RWPE2 (cell line): Measurements from ENCODE around the gene L3MBTL3.

Experiments used
- ATAC-seq: fragments of 200-7000 bp; cut with Tn5 transposase; 3 replicates; pipeline ENCODE4 v1.9.1; 2021; ENCODE audit warnings: low read depth
- DNase-seq: peaks from one replicate; pipeline ENCODE4 v3.0.0-alpha.2; 2020; ENCODE audit warnings: low spot score
- H3K27ac ChIP-seq: fragments of 450-650 bp; 2 replicates; pipeline ENCODE4 v1.5.1; 2017; ENCODE audit warnings: mild to moderate bottlenecking; ENCODE audit not compliant: poor library complexity, severe bottlenecking
- H3K27me3 ChIP-seq: fragments of 250-450 bp; sonication (Bioruptor Pico); 2 replicates; pipeline ENCODE4 v1.5.1; 2021; ENCODE audit warnings: mild to moderate bottlenecking, moderate library complexity; ENCODE audit not compliant: insufficient read depth, poor library complexity, severe bottlenecking
- H3K36me3 ChIP-seq: fragments of 250-450 bp; sonication (Bioruptor Pico); 2 replicates; pipeline ENCODE4 v1.5.1; 2020; ENCODE audit warnings: low read depth, mild to moderate bottlenecking, moderate library complexity
- H3K4me1 ChIP-seq: fragments of 250-450 bp; sonication (Bioruptor Pico); 2 replicates; pipeline ENCODE4 v1.5.1; 2021; ENCODE audit warnings: mild to moderate bottlenecking, moderate library complexity; ENCODE audit not compliant: insufficient read depth, poor library complexity, severe bottlenecking
- H3K4me3 ChIP-seq: fragments of 250-450 bp; sonication (Bioruptor Pico); 2 replicates; pipeline ENCODE4 v1.5.1; 2021; ENCODE audit warnings: mild to moderate bottlenecking, moderate library complexity; ENCODE audit not compliant: severe bottlenecking
- H3K9me3 ChIP-seq: fragments of 250-450 bp; sonication (Bioruptor Pico); 2 replicates; pipeline ENCODE4 v1.5.1; 2021; ENCODE audit warnings: mild to moderate bottlenecking, moderate library complexity; ENCODE audit not compliant: severe bottlenecking
- TF ChIP-seq, protein P1 (sequence below): fragments of 450-650 bp; IDR thresholded peaks from one replicate; pipeline ENCODE4 v1.5.1; 2017; ENCODE audit warnings: mild to moderate bottlenecking, moderate library complexity; ENCODE audit not compliant: poor library complexity, severe bottlenecking

Gene L3MBTL3

DNA sequence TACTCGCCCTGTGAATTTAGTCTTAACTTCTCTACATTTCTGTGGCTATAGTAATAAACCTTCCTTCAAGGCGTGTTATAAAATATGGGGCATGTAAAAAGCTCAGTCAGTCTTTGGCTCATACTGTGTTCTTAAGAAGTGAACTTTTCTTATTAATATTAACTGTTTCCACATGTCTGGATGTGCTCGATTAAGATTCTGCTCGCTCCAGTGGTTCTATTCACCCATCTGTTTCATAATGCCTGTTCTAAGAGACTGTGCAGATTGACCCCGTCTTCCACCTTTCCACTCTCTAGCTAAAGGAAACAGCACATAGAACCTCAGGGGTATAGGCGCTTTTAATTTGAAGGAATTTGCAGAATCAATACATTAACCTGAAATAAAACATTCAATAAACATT is 99.9 kb downstream of the L3MBTL3 start:
- H3K27ac ChIP-seq: no peak overlapping the region
- ATAC-seq (no peak), DNase-seq (no peak)
- no peaks in the 10 kb centered on the region for H3K4me1 ChIP-seq
- H3K36me3 ChIP-seq: no peaks in the 10 kb centered on the region; the same call in none of the 2 replicates
- TF ChIP-seq, protein P1, sequence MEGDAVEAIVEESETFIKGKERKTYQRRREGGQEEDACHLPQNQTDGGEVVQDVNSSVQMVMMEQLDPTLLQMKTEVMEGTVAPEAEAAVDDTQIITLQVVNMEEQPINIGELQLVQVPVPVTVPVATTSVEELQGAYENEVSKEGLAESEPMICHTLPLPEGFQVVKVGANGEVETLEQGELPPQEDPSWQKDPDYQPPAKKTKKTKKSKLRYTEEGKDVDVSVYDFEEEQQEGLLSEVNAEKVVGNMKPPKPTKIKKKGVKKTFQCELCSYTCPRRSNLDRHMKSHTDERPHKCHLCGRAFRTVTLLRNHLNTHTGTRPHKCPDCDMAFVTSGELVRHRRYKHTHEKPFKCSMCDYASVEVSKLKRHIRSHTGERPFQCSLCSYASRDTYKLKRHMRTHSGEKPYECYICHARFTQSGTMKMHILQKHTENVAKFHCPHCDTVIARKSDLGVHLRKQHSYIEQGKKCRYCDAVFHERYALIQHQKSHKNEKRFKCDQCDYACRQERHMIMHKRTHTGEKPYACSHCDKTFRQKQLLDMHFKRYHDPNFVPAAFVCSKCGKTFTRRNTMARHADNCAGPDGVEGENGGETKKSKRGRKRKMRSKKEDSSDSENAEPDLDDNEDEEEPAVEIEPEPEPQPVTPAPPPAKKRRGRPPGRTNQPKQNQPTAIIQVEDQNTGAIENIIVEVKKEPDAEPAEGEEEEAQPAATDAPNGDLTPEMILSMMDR: no peak
- no peaks in the 10 kb centered on the region for H3K9me3 ChIP-seq
- H3K27me3 ChIP-seq: no peaks in the 10 kb centered on the region
- H3K4me3 ChIP-seq: no peak overlapping the region

DNA sequence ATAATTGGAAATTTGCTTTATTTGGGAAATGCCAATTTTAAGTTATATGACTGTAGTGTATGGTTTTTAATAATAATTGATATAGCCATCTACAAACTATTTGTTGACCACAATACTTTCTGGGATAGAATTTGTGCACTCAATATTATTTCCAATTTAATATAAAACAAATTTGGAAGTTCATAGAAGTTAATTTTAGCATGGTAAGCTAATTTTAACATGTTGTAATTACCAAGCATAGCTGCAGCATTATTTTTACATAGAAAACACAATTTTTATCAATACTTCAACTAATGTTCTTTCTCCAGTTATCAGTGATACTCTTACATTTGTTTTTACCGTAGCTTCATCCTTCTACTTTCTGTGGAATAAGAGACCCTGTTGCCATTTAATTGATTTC is 100.8 kb downstream of the L3MBTL3 start:
- no peaks in the 10 kb centered on the region for H3K4me1 ChIP-seq
- ATAC-seq (no peak), DNase-seq (no peak)
- no peaks in the 10 kb centered on the region; the same call in none of the 2 replicates for H3K36me3 ChIP-seq
- H3K4me3 ChIP-seq: no peak overlapping the region
- H3K27ac ChIP-seq: no peak overlapping the region
- no peaks in the 10 kb centered on the region for H3K9me3 ChIP-seq
- H3K27me3 ChIP-seq: no peaks in the 10 kb centered on the region
- TF ChIP-seq, protein P1: no peak

DNA sequence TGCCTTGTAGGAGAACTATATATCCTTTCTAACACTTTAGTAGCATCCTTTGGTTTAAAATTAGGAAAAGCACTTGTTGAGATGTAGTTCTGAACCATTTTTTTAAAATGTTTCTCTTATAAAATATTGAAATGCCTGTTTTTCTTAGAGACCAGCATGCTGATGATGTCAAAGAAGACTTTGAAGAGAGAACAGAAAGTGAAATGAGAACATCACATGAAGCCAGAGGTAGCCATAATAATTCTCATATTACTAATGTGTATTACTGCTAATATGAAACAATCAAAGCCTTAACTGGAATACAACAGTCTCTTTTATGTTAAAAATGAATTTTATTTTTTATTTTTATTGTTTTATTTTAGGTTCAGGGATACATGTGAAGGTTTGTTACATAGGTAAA is 102.3 kb downstream of the L3MBTL3 start:
- Histone ChIP-seq H3K27ac (no peak overlapping the region), H3K4me1 (no peaks in the 10 kb centered on the region), H3K27me3 (no peaks in the 10 kb centered on the region), H3K36me3 (no peaks in the 10 kb centered on the region; the same call in none of the 2 replicates), H3K4me3 (no peak overlapping the region), H3K9me3 (no peaks in the 10 kb centered on the region)
- no peak for DNase-seq
- no peak for ATAC-seq
- TF ChIP-seq, protein P1: no peak

DNA sequence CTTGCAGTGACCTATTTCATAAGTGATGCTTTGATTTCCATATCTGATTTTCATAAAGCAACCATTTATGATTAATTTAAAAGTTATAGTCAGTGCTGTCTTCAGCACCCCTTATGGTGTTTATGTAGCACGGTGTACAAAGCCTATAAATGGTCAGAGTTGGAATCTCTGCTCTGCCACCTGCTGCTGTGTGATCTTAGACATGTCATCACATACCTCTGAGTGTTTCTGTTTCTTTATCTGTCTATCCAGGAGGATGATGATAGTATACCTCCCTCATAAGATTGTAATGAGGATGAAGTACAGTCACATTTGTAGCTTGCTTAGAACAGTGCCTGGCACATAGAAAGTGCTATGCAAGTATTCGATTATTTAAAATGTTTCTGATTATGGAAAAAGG is 103.9 kb downstream of the L3MBTL3 start:
- Histone ChIP-seq H3K4me3 (no peak overlapping the region), H3K9me3 (no peaks in the 10 kb centered on the region), H3K4me1 (no peaks in the 10 kb centered on the region), H3K27ac (no peak overlapping the region), H3K27me3 (no peaks in the 10 kb centered on the region), H3K36me3 (no peaks in the 10 kb centered on the region; the same call in none of the 2 replicates)
- TF ChIP-seq, protein P1: no peak
- ATAC-seq: no peak; the same call in 2 of the 3 replicates
- no peak for DNase-seq

DNA sequence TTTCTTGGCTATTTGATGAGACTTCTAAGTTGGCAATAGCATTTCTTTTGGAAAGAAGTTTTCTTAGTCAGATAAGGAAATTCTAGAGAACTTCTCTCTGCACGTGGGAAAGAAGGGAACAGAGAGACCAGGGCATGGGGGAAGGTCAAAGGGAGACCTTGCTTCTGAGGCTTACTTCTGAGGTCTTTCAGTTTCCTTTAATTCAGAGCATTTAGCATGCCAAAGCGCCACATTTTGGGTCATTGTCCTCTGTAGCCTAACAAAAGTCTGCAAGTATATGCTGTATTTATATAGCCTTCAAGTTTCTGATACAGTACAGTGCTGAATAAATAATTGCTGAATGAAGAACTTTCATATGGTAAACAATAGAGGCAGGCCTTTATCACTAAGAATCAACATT is 108.8 kb downstream of the L3MBTL3 start:
- Histone ChIP-seq H3K27ac (no peak overlapping the region), H3K4me1 (no peaks in the 10 kb centered on the region), H3K36me3 (0 out of 2 replicates have a peak, but pooled peaks cover 3% of the 10 kb centered on the region), H3K9me3 (no peaks in the 10 kb centered on the region), H3K4me3 (no peak overlapping the region), H3K27me3 (no peaks in the 10 kb centered on the region)
- ATAC-seq: no peak
- TF ChIP-seq, protein P1: no peak
- no peak for DNase-seq
